Transverse colon (tissue), 4 donors: ENCODE results near the gene PLXNA2.

ENCODE experiments used
- POLR2AphosphoS5 ChIP-seq, 3 donors: sonication (generic); formaldehyde crosslinking; IDR thresholded peaks; one replicate each; pipeline ENCODE4 v1.6.1; 2016; ENCODE audit warnings: antibody characterized with exemption in 3 of 3
- TF ChIP-seq, protein P1 (sequence below), 5 experiments: fragments of 200-600 bp in 3 of 5; fragments of 450-650 bp in 2 of 5; sonication (generic) in 3 of 5; IDR thresholded peaks; 1 replicate in 2 of 5; 2 replicates in 3 of 5; pipeline ENCODE4 v1.5.1; 2016 to 2017; ENCODE audit warnings: antibody characterized with exemption in 5 of 5, inconsistent platforms in 3 of 5, mild to moderate bottlenecking in 2 of 5, moderate library complexity in 1 of 5

DNA sequence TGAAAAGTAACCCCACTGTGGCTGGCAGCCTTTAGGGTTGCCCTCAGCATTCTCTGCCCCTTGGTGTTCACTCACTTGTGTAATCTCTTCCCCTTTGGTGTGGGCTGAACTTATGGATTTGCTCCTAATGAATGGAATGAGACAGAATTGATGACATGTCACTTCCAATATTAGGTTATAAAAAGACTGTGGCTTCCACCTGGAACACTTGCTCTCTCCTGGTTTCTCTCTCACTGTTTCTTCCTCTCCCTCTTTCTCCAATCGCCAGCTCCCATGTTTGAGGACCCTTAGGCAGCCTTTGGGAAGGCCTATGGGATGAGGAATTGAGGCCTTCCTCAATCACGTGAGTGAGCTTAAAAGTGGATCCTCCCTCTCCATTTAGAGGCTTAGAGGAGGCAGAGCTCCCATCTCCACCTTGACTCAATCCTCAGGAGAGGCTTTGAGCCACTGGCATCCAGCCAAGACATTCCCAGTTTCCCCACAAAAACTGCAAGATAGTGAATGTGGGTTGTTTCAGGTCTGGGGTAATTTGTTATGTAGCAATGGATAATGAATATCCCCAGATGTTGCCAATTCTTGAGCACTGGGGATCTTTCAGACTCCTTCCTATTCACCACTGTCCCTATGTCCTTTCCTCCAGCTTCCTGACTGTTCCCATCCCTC lies 237.8 kb downstream of the PLXNA2 start:
- TF ChIP-seq POLR2AphosphoS5 (IDR thresholded peaks at IDR 0.05) = no peak
- TF ChIP-seq, protein P1, sequence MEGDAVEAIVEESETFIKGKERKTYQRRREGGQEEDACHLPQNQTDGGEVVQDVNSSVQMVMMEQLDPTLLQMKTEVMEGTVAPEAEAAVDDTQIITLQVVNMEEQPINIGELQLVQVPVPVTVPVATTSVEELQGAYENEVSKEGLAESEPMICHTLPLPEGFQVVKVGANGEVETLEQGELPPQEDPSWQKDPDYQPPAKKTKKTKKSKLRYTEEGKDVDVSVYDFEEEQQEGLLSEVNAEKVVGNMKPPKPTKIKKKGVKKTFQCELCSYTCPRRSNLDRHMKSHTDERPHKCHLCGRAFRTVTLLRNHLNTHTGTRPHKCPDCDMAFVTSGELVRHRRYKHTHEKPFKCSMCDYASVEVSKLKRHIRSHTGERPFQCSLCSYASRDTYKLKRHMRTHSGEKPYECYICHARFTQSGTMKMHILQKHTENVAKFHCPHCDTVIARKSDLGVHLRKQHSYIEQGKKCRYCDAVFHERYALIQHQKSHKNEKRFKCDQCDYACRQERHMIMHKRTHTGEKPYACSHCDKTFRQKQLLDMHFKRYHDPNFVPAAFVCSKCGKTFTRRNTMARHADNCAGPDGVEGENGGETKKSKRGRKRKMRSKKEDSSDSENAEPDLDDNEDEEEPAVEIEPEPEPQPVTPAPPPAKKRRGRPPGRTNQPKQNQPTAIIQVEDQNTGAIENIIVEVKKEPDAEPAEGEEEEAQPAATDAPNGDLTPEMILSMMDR (IDR thresholded peaks at IDR 0.05) = no peak
